HG02981 (cell line): ENCODE measurements around the gene ABHD2.

Experiments
- ATAC-seq: cut with Tn5 transposase; IDR thresholded peaks from one replicate; pipeline ENCODE4 v1.9.1; 2021; ENCODE audit warnings: mild to moderate bottlenecking, moderate library complexity; ENCODE audit not compliant: unreplicated experiment

Gene ABHD2

DNA sequence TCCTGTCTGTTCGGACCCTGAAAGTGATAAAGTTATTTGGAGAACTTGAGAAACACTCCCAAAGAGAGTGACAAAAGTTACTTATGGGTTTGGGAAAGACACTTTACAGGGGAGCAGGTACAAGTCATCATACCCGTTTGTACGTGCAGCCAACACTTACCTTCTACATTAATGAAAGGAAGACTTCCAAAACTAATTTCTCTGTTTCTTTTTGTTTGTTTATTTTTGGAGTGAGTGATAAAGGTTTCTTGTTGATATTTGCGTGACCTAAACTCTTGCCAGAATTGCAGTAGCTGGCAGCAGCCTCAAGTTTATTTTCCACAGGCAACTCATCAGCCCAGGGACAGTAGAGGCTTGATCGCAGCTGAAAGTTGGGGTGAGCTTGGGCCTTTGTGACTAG, 8.4 kb downstream of the ABHD2 start:
- no peak for ATAC-seq

- ATAC-seq, result no peak
These were observed 9.1 kb downstream of the ABHD2 start for GRCh38 chr15:89097313-89097712.

DNA sequence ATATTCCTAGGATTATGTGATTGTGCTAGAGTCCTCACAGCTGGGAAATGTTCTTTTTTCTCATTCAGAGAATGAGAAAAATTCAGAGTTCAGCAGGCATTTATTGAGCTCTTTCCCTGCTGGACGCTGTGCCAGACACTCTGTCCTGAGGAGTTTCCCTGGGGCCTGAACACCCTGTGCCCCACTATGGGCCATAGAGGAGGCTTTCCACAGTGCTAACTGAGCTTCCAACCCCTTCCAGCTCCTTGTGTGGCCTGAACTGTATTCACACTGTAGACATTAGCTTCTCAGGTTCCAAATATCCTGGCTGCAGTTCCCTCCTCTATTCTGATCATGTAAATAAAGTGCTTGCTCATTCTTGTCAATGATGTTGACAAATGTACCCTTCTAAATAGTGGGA, 10.0 kb downstream of the ABHD2 start:
- ATAC-seq, result no peak

DNA sequence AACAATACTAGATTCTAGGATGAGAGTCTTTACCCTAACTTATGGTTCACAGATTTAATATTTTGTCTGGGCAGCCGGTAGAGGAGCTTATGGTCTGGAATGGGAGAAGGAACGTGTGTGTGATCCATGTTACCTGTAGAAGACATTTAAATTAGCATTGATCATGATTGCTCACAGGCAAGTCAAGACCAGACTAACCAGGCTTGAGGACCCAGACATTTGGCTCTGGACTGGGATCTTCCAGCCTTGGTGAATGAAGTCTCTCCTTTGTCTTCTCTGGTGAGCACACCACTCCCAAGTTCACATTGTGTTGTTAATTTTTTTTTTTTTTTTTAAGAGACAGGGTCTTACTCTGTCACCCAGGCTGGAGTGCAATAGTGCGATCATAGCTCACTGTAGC, 11.7 kb downstream of the ABHD2 start:
- ATAC-seq, result no peak

DNA sequence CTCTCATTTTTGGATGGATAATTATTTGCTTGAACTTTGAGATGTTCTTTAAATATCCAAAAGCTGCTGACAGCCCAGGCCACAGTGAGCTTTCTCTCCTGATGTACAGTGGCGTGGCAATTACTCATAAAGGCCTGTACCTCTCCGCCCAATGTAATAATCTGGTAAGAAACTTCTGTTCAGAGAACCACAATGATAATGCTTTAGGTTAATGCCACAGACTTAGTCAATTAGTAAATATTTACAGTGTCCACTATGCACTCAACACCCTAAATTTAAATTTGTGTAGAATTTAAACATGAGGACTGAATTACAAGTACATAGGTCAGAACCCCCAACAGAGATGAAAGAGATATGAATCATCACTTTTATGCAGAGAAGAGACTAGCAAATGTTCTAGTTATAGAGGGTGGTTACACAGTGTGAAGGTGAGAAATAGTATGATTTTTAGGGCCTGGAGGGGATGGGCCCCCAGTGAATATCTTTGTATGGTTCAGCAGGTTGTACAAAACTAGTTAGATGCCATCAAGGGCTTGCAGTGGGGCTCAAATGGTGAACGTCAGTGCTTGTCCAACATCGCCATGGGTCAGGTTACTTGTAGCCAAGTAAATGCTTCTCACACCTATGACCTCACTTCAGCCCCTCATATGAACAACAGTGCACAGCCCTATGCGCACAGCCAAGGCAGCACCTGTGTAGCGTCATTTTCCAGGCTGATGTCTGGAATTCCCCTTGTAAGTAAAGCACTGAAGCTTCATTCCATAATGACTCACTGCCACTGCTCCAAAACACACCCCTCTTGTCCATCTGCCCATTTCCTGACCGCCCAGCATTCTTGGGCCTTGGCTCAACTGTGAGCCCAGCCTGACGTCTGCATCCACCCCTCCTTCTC, 13.3 kb downstream of the ABHD2 start:
- ATAC-seq, result no peak

DNA sequence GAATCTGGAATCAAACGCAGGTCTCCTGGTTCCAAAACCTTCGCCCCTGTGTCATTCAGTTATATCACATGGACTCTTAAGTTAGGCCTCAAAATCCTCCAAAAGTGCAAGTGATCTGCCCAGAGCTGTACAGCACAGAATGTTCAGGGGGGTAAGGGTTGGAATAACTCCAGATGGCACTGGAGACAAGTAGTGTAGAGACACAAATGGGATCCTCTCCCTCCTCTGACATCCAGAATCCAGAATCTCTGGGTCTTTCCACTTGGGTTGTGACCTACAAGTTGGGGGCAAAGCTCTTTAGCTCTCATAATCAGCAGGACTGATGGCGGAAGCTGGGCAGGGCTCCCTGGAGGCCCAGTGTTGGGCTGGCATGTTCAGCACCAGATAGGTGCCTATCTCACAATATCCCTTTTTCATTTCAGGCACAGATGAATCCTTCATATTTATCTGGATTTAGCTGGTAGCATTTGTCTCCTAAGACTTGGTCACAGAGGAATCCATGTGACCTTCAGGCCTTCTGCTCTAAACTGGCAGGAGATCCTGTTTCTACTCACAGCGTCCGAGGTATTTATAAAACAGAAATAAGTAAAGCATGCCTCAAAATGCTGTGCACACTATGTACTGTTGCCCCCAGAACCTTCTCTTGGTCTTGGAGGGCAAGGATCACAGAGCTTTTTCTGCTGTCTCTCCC, 15.4 kb downstream of the ABHD2 start:
- no peak for ATAC-seq

DNA sequence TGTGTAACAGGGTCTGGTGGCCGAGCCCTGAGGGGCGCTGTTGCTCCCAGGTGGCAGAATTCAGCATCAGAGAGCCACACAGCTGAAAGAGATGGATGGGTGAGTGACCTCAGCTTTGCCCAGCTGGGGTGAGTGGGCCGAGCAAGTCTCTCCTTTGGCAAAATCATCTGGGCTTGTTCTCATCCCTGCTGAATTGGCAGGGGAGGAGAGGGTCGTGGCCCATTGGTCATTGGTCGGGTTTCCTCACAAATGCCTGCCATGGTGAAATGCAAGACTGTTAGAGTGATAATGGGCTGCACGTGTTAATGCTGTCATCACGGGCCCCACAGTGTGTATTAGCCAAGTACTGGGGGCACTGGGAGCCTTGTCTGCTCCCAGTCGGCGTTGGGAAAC, 15.9 kb downstream of the ABHD2 start:
- ATAC-seq, result no peak

DNA sequence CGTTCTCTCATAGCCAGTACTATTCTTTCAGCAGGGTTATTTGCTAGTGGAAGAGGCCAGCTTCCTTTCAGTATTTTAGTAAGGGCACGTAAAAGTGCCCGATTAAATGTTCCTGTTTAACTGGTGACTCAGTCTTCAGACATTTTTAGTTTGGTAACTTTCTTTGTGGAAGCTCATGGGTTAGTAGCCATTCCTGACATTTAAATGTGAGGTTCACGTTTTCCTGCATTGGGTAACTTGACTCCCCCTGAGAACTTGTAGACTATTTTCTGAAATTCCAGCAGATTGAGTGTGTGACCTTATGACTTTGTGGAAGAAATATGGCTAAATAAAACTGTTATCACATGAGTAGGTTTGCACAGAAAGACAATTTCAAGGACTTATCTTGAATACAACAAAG, 16.9 kb downstream of the ABHD2 start:
- no peak for ATAC-seq

- ATAC-seq, result no peak
These were observed 17.9 kb downstream of the ABHD2 start for GRCh38 chr15:89106200-89106599.

DNA sequence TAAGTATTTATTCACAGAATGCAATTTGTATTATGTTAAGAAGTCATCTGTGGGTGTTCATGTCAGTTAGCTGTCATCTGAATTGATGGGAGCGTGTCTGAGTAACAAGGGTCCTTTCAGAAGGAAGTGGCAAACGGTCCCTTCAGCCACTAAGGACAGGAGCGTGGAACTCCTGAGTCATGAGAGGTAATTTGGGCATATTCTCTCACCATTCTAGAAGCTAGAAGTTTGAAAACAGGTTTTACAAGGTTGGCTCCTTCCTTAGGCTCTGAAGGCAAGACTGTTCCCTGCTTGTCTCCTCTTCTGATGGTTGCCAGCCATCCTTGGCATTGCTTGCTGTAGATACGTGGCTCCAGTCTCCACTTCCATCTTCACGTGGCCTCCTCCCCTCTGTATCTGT, 19.7 kb downstream of the ABHD2 start:
- no peak for ATAC-seq

DNA sequence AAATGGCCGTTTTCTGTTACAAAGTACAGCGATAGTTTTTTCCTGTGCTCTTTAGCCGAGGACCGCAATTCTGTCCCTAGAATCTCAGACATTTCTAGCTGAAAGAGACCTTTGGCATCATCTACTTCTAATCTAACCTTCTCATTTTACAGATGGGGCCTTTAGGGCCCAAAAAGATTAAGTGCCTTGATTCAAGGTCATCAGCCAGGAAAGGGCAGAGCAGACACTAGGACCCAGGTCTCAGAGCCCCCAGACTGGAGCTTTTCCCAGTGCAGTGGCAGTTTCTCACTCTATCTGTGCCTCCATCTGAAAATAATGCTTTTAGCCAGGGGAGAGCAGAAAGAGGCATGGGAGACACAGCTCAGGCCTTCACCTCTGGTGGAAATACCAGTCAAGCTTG, 20.6 kb downstream of the ABHD2 start:
- no peak for ATAC-seq

DNA sequence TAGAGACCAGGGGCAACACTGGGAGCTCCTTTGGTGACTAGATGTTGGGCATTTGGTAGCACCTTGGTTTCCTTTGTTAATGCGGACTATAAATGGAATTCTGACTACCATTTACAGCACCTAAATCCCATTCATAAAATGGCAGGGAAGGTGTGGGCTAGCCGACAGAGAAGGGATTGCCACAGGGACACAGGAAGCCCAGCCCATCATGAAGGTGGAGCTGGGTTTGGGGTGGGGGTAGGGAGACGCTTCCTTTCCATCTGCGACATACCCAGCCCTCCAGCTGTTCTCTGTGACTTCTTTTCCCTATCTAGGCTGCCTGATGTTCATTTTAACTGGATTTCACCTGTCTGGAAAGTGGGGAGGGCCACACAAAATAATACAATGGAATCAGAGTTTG, 21.0 kb downstream of the ABHD2 start:
- no peak for ATAC-seq

GRCh38 chr15:89110060-89110459, 21.8 kb downstream of the ABHD2 start:
- no peak for ATAC-seq

GRCh38 chr15:89111352-89111751, 23.1 kb downstream of the ABHD2 start:
- ATAC-seq, result no peak

GRCh38 chr15:89111961-89112340, 23.7 kb downstream of the ABHD2 start:
- no peak for ATAC-seq

- ATAC-seq, result peak; percentile 92
These were observed 24.2 kb downstream of the ABHD2 start for GRCh38 chr15:89112341-89112971.

- ATAC-seq, result no peak
These were observed 25.2 kb downstream of the ABHD2 start for GRCh38 chr15:89113296-89114024.

DNA sequence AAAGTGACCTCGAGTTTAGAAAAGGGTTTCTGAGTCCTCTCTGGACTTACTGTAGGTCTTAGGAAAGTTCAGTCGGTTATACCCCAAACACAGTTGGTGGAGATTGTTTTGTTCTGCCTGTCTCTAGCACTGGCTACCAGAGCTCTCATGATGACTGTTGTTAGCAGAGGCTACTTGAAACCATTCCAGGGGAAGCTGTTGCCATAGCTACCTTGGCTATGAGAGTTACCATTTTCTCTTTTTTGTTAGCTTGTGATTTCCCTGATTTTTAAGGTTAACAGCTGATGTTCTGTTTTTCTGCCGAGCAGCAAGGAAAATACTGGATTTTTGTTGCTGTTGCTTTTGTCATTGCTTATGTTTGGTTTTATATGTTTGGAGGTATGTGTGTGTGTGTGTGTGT, 26.7 kb downstream of the ABHD2 start:
- no peak for ATAC-seq

DNA sequence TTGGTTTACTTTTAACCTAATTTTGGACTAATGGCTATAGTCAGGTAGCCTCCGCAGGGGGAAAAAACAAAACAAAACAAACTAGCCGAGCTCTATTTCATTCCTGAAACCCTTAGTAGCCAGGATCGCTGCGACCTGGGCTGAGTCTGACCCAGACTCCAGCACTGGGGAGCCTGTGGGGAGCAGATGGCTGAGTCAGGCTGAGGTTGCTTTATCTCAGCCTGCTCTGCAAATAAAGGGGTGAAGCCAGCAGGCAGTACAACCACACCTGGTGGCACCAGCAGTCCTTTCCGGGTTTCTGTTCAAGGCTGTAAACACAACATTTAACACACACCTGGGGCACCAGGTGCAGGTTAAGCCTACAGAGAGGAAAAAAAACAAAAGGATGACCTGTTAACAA, 27.3 kb downstream of the ABHD2 start:
- no peak for ATAC-seq

GRCh38 chr15:89116404-89116803, 28.1 kb downstream of the ABHD2 start:
- ATAC-seq, result no peak

DNA sequence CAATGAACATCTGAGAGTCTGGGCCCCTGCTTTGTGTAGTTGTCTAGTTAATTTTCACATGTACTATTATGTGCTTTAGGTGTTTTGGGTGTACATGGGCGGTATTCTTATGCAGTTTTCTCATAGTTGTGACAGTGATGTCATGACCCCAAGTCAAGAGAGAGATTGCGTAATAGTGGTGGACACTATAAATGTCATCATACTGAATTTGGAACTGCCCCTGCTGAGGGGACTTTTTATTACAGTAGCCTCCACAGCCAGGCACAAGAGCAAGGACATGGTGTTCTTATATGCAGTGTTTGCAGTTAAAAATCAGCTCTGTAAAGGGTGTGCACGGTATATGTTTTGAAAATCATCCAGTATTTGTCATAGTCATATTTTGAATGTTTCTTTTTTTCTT, 29.5 kb downstream of the ABHD2 start:
- no peak for ATAC-seq
